ENCODE data around the gene ARHGEF28.

- TF ChIP-seq CTCF (conservative IDR thresholded peaks at IDR 0.05; ENCODE audit: low read depth, low read length) = no peak
- no peak for TF ChIP-seq RCOR1 (IDR thresholded peaks at IDR 0.05; ENCODE audit: insufficient replicate concordance, low read length)
- TF ChIP-seq NFE2L2 (IDR thresholded peaks at IDR 0.05; ENCODE audit: low read depth, low read length) = no peak
- TF ChIP-seq RFX5 (IDR thresholded peaks at IDR 0.05; ENCODE audit: low read depth, low read length) = no peak
- no peak for TF ChIP-seq POLR2A (IDR thresholded peaks at IDR 0.05; ENCODE audit: low read depth, low read length)
- 0 out of 2 replicates have a peak, but pooled peaks have one; percentile 11 for TF ChIP-seq CEBPB (IDR thresholded peaks at IDR 0.05; ENCODE audit: low read depth, low read length)
- no peak for TF ChIP-seq SMC3 (IDR thresholded peaks at IDR 0.05; ENCODE audit: low read depth, low read length)
- TF ChIP-seq RAD21 (IDR thresholded peaks at IDR 0.05; ENCODE audit: low read length) = no peak
- no peak for TF ChIP-seq USF2 (IDR thresholded peaks at IDR 0.05; ENCODE audit: low read depth, low read length)
- no peak for TF ChIP-seq MAFK (IDR thresholded peaks at IDR 0.05; ENCODE audit: low read depth, low read length)
These were observed 235.5 kb downstream of the ARHGEF28 start for GRCh38 chr5:73861313-73861988.
